Transverse colon (tissue), 4 donors: ENCODE results near the gene PRSS57. TPM values are rescaled to one million over a fixed set of nuclear protein-coding genes. Genes with fewer than 3 reads are reported as not detected.
"Not testable (repeated sequence)": the region's sequence is repeated elsewhere in the genome, so short reads cannot be mapped to it uniquely, and the experiment has no call there.

Source experiments
- DNase-seq: peaks from one replicate; pipeline ENCODE4 v3.0.0-alpha.2; 2019
- H3K27ac ChIP-seq, 4 donors: fragments of 200-600 bp; sonication (generic); 2 replicates each; pipeline ENCODE4 v1.5.1; 2016 to 2018; ENCODE audit warnings: inconsistent platforms in 4 of 4
- H3K27me3 ChIP-seq: fragments of 200-600 bp; sonication (generic); 2 replicates; pipeline ENCODE4 v1.5.1; 2017; ENCODE audit warnings: inconsistent platforms
- H3K36me3 ChIP-seq, 4 donors: fragments of 200-600 bp; sonication (generic); 2 replicates each; pipeline ENCODE4 v1.5.1; 2017 to 2019; ENCODE audit warnings: inconsistent platforms in 4 of 4
- H3K4me1 ChIP-seq, 4 donors: fragments of 200-600 bp; sonication (generic); 2 replicates each; pipeline ENCODE4 v1.5.1; 2017 to 2020; ENCODE audit warnings: inconsistent platforms in 4 of 4
- H3K4me3 ChIP-seq, 4 donors: fragments of 200-600 bp; sonication (generic); 1 replicate in 1 of 4; 2 replicates in 3 of 4; pipeline versions ENCODE4 v1.5.1 to v1.6.1; 2017 to 2019; ENCODE audit warnings: inconsistent platforms in 4 of 4
- H3K9me3 ChIP-seq, 2 donors: fragments of 200-600 bp; sonication (generic); 2 replicates each; pipeline ENCODE4 v1.5.1; 2017 to 2019; ENCODE audit warnings: inconsistent platforms in 2 of 2
- CTCF ChIP-seq, 5 experiments: fragments of 200-600 bp in 3 of 5; fragments of 450-650 bp in 2 of 5; sonication (generic) in 3 of 5; IDR thresholded peaks; 1 replicate in 2 of 5; 2 replicates in 3 of 5; pipeline ENCODE4 v1.5.1; 2016 to 2017; ENCODE audit warnings: antibody characterized with exemption in 5 of 5, inconsistent platforms in 3 of 5, mild to moderate bottlenecking in 2 of 5, moderate library complexity in 1 of 5
- EP300 ChIP-seq: sonication (generic); formaldehyde crosslinking; IDR thresholded peaks from one replicate; pipeline ENCODE4 v1.6.1; 2017; ENCODE audit warnings: antibody characterized with exemption, low read depth
- POLR2A ChIP-seq: fragments of 450-650 bp; IDR thresholded peaks from one replicate; pipeline ENCODE4 v1.6.1; 2016; ENCODE audit warnings: antibody characterized with exemption, mild to moderate bottlenecking, moderate library complexity
- POLR2AphosphoS5 ChIP-seq, 3 donors: sonication (generic); formaldehyde crosslinking; IDR thresholded peaks; one replicate each; pipeline ENCODE4 v1.6.1; 2016; ENCODE audit warnings: antibody characterized with exemption in 3 of 3
- WGBS, 2 donors: methylation state at CpG; one replicate each; pipeline ENCODE4 v1.1.5; 2018; ENCODE audit warnings: low coverage in 1 of 2; 5-methylcytosine and 5-hydroxymethylcytosine counted together
- in situ Hi-C, 4 donors: fragments of 200-750 bp; cut with MboI; loops; one replicate each; pipeline versions ENCODE4 v1.15.0 to v1.15.1; 2017; ENCODE audit warnings: low sequenced_read_pairs in 3 of 4, low pct_ligation_motif_present in 1 of 4, low pct_unique_long_range_greater_than_20kb in 1 of 4
- intact Hi-C: fragments of 100-400 bp; cut with DNase I; formaldehyde crosslinking; loops from one replicate; pipeline ENCODE4 v1.15.1; 2023; ENCODE audit warnings: low total_unique reads
- total RNA-seq, 4 donors: library from RNA; depleted of rRNA; stranded (reverse); fragments of >200 nt; gene quantifications; one replicate each; pipeline ENCODE4 v1.1.0, GENCODE V29; 2016

Gene PRSS57
- total RNA-seq, 4 donors from 2014 or later: not detected

GRCh38 chr19:732148-733069, 37.2 kb upstream of the PRSS57 start:
- no peak overlapping the region for H3K27ac ChIP-seq
- 58 to 83% methylated on average over 6 to 24 of the region's 24 CpGs for WGBS, 2 donors
- TF ChIP-seq EP300 (no peak), POLR2AphosphoS5 (IDR thresholded peaks at IDR 0.05) (no peak), CTCF (IDR thresholded peaks at IDR 0.05) (no peak), POLR2A (no peak)
- H3K36me3 ChIP-seq: no peaks in the 10 kb centered on the region
- H3K4me3 ChIP-seq: no peak overlapping the region
- no peak for DNase-seq
- no peaks in the 10 kb centered on the region for H3K9me3 ChIP-seq
- H3K4me1 ChIP-seq: no peaks in the 10 kb centered on the region
- in situ Hi-C loops: loop anchor here in 2 of 4 donors (5.0 kb wide), 1 partner anchor 65 kb away; no protein-coding TSS in a partner anchor
- intact Hi-C loops: no loop called here
- no peaks in the 10 kb centered on the region for H3K27me3 ChIP-seq

DNA sequence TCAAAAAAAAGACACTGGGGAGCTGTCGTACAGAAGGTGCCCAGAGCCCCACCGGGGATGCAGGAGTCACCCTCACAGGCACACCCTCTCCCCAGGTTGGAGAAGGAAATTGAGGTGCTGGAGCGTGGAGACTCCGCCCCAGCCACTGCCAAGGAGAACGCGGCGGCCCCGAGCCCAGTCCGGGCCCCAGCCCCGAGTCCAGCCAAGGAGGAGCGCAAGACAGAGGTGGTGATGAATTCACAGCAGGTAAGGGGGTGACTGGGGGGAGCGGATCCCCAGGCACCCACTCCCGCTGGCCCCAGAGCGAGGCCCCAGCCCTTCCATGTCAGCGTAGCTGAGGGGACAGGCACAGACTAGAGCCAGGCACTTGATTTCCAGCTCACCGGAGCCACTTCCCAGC, 35.7 kb upstream of the PRSS57 start:
- no peak overlapping the region for H3K27ac ChIP-seq
- TF ChIP-seq CTCF (IDR thresholded peaks at IDR 0.05): no peak
- no peak for TF ChIP-seq POLR2AphosphoS5 (IDR thresholded peaks at IDR 0.05)
- TF ChIP-seq EP300: no peak
- TF ChIP-seq POLR2A: no peak
- DNase-seq: no peak
- no peaks in the 10 kb centered on the region for H3K9me3 ChIP-seq
- WGBS, 2 donors: 82% methylated on average over 16 of the region's 16 CpGs; no CpG with 5 or more reads in 1 of the 2 donors
- no peak overlapping the region for H3K4me3 ChIP-seq
- H3K27me3 ChIP-seq: no peaks in the 10 kb centered on the region
- no peaks in the 10 kb centered on the region for H3K4me1 ChIP-seq
- intact Hi-C loops (no loop called here), in situ Hi-C loops (loop anchor here in 2 of 4 donors (5.0 kb wide), 1 partner anchor 64 kb away; no protein-coding TSS in a partner anchor)
- no peaks in the 10 kb centered on the region for H3K36me3 ChIP-seq

DNA sequence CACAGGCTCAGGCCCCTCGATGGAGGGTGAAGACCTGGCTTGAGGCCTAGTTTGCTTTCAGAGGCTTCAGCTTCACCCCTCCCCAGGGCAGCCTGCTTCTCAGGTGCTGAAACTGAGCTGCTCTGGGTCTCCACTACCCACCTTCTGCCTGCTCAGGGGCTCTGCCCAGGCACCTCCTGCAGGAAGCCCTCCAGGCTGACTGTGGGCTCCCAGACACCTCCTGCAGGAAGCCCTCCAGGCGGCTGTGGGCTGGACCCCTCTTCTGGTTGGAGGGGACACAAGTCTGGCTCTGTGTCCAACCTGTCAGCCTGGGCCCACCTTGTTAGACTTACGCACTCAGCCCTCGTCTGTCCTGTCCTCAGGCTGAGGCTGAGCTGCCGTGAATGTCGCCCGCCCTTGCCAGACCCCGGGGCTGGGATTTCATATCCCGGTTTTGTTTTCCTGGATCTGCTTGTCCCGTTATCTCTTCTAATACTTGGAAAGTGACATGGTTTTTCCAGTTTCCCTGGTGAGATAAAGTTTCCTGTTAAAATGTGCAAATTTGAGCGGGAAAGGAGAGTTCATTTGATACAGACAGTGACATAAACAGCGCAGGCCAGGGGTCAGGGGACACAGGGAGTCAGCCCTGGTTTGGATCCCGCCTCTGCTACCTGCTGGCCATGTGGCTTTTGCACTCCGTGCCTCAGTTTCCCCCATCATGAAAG, 34.9 kb upstream of the PRSS57 start:
- no peak overlapping the region for H3K4me3 ChIP-seq
- intact Hi-C loops: no loop called here

DNA sequence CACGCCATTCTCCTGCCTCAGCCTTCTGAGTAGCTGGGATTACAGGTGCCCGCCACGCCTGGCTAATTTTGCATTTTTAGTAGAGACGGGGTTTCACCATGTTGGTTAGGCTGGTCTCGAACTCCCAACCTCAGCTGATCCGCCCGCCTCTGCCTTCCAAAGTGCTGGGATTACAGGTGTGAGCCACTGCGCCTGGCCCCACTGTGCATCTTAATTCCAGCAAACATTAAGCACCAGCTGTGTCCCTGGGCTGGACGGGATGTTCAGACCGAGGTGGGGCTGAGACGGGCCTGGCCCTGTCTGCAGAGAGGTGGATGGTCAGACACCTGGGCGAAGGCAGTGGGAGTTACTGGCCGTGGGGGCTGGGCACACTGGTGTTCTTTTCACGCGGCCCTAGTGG, 34.3 kb upstream of the PRSS57 start:
- DNase-seq, H3K9me3 ChIP-seq, H3K36me3 ChIP-seq, H3K4me3 ChIP-seq, in situ Hi-C loops, H3K4me1 ChIP-seq, intact Hi-C loops, H3K27ac ChIP-seq, H3K27me3 ChIP-seq: not testable (repeated sequence)
- WGBS, 2 donors: 73 to 77% methylated on average over 4 to 15 of the region's 15 CpGs

More for the DNA sequence above, 34.9 kb upstream of the PRSS57 start:
- WGBS, 2 donors: 63 to 80% methylated on average over 5 to 14 of the region's 14 CpGs
- no peak overlapping the region for H3K27ac ChIP-seq
- TF ChIP-seq POLR2A: no peak
- no peak for TF ChIP-seq POLR2AphosphoS5 (IDR thresholded peaks at IDR 0.05)
- no peak for TF ChIP-seq EP300
- no peak for TF ChIP-seq CTCF (IDR thresholded peaks at IDR 0.05)
- H3K4me1 ChIP-seq: no peaks in the 10 kb centered on the region
- H3K9me3 ChIP-seq: no peaks in the 10 kb centered on the region
- H3K27me3 ChIP-seq: no peaks in the 10 kb centered on the region
- in situ Hi-C loops: loop anchor here in 2 of 4 donors (5.0 kb wide), 1 partner anchor 63 kb away; no protein-coding TSS in a partner anchor
- no peak for DNase-seq
- H3K36me3 ChIP-seq: no peaks in the 10 kb centered on the region
